HG03460 (cell line): ENCODE measurements around the gene AEBP1.

Experiments
- ATAC-seq: cut with Tn5 transposase; IDR thresholded peaks from one replicate; pipeline ENCODE4 v1.9.1; 2021; ENCODE audit not compliant: unreplicated experiment

The AEBP1 gene

DNA sequence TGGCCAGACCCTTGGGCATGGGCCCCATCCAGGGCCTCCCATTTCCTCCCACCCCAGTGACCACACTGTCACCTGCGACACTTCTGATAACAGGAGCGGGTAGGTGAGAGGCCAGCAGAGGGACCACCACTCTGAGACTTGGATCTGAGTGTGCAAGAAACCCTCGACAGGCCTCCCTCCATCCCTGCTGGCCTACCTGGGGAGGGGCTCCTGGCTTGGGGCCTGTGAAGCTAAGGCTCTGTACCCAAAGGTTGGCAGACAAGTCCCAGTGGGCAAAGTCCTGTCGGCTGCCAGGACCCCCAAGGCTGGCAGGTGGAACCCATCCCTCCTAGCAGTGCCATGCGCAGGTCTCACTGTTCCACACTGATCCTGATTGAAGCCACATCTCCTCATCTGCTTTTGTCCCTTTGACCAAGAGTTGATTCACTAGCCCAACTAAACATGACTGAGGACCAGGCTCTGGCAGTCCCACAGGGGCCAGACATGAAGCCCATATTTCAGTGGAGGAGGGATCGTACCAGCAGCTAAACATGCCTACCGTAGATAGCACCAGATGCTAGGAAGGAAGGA is 37.6 kb upstream of the AEBP1 start:
- ATAC-seq = no peak

DNA sequence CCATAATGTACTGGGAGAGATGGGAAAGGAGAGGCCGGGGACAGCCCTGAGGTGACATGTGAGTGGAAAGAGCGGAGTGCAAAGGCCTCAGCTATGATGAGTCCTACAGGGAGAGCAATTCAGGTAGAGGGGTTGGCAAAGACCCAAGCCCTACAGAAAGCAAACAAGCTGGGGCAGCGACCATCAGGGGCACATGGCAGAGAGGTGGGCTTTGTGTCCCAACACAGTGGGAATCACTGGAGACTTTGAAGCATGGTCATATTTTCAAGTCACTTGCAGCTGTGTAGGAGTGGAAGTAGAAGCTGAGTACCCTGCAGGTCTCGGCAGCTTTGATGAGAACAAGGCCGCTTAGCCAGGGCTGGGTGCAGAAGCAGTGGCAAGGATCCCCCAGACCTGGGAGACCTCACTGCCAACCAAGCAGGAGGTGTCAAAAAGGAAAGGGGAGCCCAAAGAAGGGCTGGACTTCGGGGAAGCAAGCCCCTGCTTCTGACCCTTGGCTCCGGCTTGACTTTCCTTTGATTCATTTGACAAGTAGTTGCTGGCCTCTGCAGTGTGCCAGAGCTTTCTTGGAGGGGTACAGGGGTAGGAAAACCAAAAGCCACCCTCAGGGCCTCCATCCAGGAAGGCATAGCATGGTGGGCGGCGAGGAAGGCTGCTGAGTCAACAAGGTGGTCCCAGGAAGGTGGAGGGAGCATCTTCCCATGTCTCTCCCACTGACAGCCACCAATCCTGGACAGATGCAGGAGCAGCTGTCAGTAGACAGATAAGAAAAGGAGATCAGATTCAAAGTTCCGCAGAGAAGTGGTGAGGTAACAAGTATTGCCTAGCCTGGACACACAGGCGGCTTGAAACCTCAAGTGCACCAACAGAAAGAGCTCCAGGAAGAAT is 36.8 kb upstream of the AEBP1 start:
- ATAC-seq = no peak

DNA sequence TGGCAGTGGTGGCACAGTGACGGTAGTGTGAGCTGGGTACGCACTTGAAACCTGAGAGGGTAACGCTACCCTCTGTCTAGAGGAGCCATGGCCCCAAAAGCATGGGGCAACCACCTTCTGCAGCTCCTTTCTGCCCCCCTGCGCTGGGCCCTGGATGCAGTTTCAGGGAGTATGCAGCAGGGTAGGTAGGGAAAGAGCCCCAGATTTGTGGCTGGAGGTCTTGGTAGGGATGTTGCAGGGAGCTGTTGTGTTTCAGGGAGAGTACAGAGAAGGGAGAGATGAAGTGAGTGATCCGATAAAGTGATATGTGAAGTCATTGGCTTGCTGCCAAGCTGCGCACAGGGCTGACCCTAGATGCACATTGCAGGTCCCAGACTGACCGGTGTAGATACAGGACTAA is 36.1 kb upstream of the AEBP1 start:
- no peak for ATAC-seq

DNA sequence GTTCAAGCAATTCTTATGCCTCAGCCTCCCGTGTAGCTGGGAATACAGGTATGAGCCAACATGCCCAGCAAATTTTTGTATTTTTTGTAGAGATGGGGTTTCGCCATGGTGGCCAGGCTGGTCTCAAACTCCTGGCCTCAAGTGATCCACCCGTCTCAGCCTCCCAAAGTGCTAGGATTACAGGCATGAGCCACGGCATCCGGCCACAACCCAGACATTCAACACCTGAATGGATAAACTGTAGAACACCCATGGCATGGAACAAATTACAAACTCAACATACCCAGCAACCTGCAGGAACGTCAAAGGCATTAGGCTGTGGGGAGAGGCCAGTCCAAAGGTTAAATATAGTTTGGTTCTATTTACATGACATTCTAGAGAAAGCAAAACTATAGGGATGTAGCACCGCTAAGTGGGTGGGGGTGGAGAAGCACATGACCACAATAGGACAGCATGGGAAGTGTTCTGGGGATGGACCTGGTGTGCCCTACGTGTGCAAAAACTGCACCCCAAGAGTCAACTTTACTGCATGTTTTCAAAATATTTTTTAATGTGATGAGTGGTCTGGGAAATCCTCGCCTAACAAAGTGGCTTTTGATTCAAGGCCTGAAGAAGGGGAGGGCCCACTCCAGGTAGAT is 32.3 kb upstream of the AEBP1 start:
- no peak for ATAC-seq

DNA sequence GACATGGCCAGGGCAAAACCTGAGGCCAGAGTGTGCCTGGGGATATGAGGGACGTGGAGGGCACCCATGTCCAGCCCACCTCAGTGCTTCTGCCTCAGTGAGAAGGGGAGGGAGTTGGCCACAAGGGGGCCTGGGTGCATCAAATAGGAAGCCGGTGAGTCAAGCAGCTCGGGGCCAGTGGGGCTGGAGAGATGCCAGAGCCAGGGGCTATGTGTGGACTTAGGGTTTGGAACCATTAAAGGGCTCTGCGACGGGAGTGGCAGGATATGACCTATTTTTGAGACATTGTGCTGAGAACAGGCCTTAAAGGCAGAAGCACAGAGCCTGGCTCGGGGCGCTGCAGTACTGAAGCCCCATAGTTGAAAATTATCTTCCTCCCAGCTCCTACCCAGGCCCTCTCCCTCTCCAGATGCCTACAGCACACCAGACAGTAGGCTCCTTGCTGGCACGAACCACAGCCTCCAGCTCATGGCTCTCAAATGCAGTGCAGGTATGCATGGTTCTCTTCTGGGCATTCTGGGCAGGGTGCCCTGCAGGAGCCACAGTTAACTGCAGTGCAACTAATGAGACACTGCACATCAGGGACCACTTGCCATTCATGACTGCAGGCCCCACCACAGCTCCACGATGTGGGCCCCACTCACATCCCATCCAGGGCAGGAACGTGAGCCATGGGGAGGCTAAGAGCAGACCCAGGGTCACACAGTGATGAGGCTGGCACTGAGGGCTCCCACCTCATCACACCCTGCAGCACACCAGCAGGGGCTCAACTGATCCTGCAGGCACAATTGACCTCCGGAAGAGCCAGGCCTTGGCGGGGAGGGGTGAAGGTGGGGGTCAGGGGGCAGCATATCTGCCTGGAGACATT is 31.5 kb upstream of the AEBP1 start:
- ATAC-seq = no peak

DNA sequence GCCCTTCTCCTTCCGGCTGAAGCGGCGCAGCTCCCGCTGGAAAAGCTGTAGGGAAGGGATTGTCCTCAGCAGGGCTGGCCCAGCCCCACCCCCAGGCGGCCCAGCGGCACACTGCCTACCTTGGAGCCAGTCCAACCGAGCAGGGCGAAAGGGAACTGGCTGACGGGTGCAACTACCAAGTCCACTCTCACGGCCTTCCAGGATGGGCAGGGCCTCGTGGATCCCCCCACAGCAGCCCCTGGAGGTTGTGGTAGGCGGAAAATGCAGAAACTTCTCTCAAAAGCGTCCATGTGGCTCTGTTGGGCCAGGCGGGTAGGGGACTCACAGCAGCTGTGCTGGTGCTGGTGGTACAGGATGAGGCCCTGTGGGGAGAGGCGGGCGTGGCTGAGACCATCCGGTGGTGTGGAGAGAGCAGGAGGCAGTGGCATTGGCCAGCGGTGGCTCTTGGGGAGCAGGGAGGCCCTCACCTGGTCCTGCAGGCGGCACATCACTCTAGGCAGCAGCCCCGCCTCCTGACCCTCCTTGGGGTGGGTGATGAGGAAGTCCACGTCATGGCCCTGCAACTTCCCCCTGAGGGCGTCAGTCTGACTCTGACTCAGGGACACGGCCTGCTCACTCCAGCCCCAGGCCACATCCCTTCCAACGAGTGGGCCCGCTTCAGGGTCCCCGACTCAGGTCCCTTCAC is 30.3 kb upstream of the AEBP1 start:
- peak; percentile 64 for ATAC-seq

DNA sequence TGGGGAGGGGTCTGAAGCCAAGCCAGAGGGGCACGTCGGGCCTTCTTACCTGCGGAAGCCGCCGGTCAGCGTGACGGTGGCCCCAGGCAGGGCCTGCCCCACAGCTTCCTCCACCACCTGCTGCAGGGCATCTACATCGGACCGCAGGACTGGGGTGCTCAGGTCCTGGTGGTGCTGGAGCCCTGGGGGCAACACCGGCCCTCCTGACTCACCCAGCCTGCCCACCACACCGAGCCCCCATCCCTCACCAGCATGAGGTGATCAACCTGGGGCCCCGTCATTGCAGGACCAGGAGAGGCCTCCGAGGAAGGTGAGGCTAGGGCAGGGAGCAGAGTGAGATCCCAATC is 29.8 kb upstream of the AEBP1 start:
- ATAC-seq = no peak

DNA sequence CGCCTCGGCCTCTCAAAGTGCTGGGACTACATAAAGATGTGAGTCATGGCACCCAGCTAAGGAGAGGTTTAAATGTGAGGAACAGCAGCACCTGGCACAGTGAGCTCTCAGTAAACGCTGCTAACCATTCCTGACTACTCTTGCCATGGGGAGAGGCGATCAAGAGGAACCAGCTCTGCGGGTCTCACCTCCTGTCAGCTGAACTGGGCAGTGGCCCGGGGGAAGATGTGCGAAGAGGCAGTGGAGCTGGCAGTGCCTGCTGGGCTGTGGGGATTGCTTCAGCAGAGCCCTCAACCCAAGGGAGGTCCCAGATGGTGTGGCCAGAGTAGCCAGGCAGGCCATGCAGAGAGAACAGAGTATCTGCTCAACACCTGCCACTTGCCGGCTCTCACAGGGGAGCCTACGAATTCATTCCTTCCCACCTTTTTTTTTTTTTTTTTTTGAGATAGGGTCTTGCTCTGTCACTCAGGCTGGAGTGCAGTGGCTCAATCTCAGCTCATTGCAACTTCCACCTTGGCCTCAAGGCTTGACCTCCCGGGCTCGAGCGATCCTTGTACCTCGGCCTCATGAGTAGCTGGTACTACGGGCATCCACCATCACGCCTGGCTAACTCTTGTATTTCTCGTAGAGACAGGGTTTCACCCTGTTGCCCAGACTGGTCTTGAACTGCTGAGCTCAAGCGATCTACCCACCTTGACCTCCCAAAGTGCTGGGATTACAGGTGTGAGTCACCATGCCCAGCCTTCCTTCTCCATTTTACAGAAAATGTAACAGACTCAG is 28.7 kb upstream of the AEBP1 start:
- no peak for ATAC-seq

DNA sequence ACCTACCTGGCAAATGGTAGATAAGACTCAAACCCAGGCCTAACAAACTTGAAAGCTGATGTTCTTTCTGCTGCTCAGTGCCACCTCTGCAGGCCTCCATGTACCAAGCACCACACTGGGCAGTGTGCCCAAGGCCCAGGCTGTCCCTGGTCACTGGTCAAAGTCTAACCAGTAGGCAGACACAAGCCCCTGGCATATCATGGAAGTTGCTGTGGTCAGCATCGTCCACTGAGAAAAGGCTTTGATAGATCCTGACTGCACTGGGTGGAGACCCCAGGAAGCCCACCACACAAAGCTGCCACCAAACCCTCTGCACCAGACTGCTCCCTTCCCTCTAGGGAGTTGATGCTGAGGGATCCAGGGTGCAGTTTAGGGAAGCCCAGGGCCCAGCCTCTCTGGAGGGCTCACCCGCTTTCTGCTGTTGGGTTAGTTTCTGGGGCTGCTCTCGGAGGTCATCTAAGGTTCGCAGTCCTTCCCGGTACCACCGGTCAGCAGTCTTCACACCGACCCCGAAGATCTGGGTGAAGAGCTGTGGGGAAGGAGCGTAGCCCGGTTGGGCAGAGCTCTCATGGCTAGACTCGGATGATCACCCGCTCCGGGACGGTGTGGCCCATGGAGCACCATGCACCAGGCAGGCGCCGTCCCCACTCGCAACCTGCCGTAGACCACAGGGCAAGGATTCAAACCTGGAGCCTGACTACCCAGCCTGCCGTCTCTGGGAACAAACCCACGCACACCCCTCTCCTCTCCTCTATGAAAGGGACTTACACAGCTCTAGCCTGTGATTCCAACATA is 27.8 kb upstream of the AEBP1 start:
- ATAC-seq = no peak

DNA sequence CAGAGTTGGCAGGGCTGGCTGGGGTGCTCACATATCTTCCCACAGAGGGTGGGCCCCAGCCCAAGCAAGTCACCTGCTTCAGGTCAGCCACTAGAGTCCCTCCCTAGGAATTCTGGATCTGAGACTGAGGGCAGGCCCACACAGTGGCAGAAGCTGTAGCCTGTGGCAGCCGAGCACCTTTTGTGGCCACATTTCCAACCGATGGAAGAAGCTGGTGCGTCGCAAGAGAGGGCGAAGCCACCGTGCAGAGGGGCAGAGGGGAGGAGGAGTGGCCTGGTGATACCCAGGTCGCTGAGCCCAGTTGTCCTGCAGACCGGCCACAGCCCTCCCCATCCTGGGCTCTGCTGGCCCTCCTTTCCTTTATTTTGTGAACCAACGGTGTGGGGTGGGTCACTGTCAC is 27.1 kb upstream of the AEBP1 start:
- no peak for ATAC-seq

DNA sequence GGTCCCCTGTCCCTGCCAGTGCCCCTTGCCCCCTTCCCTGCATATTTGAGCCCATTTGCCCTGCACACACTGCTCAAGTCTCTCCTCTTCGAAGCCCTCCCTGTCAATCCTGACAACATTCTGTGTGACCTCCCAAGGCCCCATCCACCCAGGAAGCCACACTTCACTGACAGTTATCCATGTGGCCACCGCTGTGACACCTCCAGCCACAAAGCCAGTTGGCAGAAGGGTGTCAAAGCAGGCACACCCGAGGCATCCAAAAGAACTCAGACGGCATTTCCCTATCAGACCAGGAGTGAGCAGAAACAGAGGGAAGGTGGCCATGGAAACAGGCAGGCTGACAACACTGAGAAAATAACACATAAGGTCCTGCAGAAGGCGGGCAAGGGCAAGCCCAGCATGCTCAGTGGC is 26.5 kb upstream of the AEBP1 start:
- no peak for ATAC-seq

DNA sequence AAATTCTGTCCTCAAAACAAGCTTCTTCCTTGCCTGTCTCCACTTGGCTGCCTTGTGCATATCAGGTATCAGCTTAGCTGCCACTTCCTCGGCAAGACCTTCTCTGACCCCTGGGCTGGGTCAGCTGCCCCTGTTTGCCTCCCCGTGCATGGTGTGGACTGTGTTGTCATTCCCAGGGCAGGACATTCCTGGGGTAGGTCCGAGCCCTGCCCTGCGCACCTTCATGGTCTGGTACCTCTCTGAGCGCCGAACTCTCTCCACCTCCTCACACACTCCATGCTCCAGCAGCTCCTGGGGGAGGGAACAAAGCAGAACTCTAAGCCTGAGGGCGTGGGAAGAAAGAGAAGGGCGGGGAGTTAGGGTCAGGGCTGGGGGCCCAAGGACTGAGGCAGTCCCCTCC is 25.6 kb upstream of the AEBP1 start:
- no peak for ATAC-seq

DNA sequence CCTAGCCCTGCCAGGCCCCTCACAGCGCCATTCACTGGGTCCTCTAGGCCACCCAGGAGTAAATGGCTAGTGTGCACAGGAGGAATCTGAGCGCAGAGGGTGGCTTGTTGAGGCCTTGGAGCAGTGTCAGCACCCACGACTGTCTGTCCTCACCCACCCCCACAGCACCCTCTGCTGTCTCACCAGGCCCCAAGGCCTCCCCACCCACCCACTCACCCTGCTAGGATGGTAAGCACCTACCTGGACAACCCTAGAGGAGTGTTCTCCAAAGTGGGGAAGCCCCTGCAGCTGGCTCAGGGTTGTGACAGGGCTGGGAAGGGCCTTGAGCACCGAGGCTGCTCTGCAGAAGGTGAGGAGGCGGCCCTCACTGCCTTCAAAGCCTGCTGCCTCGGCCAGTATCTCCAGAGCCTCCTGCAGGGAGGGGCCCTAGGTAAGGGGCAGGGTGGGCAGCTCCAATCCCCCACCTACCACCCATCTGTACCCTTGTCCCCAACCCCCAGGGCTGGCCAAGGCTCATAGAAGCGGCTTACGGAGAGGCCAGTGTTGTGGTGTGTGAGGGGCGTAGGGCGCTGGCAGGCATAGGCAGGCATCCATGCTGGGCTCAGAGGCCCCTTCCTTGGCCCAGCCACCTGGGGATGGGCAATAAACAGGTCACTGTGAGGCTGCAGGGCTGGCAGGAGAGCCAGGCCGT is 24.7 kb upstream of the AEBP1 start:
- no peak for ATAC-seq

DNA sequence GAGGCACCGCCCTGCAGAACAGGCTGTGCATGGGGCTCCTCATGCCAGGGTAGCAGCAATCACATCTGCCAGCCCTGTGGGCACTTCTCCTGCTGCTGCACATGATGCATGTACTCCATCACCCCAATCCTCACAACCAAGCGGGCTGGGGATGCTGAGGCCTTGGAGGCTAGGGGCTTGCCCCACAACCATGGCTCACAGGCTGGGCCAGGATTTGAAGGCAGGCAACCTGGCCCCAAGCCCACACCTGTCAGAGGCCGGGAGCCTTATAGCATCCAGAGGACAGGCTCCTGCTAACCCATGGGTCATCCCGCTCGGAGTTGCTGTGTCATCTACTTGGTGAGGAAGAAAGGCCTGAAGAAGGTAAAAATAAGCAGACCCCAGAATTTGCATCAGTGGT is 24.0 kb upstream of the AEBP1 start:
- no peak for ATAC-seq

DNA sequence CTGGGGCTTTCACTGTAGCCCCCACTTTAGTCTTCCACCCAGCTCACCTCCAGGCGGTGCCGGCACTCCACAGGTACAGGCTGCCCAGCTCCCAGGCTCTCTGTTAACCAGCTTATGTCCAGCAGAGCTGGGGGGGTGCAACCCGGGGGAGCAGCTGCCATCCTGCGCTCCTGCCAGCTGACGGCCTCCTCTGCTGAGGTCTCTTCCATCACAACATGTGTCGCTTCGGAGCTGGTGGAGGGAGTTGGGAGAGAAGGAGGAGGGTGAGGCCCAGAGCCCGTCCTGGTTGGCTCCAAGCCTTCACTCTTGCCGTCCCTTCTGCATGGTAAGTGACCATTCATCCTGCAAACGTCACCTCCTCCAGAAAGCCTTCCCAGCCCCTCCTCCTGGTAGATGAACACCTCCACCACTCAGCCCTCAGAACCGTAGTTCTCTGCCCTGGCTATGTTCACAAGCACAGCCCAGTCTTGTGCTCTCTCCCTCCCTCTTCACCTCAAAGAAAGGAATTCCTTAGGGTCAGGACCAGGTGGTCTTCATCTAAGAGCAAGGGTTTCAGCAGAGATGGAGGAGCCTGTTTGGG is 23.4 kb upstream of the AEBP1 start:
- ATAC-seq = no peak

DNA sequence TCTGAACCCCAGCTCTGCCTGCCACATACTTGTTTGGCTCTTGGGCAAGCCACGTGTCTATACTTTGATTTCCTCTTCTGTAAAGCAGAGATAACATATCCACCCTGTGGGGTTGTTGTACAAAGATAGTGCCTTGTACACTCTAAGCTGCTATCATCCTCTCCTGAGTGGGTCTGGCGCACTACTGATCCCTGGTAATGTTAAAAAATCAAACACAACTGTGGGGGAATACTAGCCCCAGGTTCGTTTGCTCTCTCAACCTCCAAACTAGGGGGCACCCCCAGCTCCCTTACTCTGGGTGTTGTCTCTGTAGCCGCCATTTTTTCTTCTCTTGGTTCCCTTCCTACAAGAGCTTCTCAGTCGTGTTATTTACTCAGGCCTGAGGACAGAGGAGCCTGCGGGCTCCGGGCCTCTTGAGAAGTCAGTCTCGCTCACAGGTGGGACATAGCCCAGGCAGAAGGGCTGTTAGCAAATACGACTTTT is 22.8 kb upstream of the AEBP1 start:
- ATAC-seq = no peak

DNA sequence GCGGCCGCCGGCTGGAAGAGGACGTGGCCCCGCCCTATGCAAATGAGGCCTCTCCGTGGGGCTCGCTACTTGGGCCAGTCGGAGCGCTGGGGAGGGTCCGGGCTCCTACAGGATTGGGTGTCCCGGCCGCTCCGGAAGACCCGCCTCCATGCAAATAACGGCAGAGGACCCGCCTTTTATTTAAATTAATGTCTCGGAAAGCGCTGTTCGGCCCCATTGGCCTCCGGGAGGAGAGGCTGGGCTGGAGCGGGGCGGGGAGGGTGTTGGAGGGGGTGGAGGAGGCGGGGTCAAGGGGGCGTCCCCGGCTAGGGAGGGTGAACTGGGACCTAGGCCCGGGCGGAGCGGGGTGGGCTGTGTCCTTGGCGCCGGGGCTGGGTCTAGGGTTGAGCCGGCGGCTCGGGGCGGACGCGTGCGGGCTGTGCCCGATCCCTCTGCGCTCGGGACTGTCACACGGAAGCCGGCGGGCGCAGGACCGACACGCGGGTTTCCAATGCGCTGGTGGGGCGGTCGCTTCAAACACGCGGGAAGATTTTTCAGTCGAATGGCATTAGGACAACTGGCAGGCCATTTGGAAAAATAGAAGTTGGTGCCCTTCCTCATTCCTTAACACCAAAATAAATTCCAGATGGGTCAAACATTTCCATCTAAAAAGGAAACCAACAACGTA is 21.5 kb upstream of the AEBP1 start:
- ATAC-seq = peak; percentile 89

DNA sequence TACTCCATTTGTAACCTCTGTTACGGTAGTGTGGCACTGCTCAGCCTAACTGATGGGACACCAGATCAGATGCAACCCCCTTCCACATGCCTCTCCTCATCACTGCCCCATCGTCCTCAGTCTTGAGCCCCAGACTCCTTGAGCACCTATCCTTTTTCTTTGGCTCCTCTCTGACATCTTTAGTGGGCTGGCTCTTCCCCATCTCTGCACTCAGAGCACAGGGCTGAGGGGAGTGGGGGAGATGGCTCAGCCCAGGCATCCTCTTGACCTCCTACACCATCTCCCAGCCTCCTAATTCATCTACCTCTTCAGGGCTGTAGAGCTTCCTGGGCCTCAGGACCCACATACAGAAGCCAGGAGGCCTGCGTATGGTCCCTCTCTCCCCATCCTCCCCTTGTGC is 20.3 kb upstream of the AEBP1 start:
- no peak for ATAC-seq
